Ishikawa (cell line): ENCODE results near the gene XIRP2.

ENCODE experiments used
- CEBPB ChIP-seq: IDR thresholded peaks from 2 replicates; pipeline ENCODE4 v1.6.1; 2012
- CREB1 ChIP-seq: IDR thresholded peaks from 2 replicates; pipeline ENCODE4 v1.6.1; 2012; ENCODE audit warnings: low read depth
- EGR1 ChIP-seq: IDR thresholded peaks from 2 replicates; pipeline ENCODE4 v1.6.1; 2012
- EP300 ChIP-seq: IDR thresholded peaks from 2 replicates; pipeline ENCODE4 v1.6.1; 2012; ENCODE audit warnings: borderline replicate concordance
- FOXM1 ChIP-seq: IDR thresholded peaks from 2 replicates; pipeline ENCODE4 v1.6.1; 2012; ENCODE audit warnings: low read depth, borderline replicate concordance
- NFIC ChIP-seq: IDR thresholded peaks from 2 replicates; pipeline ENCODE4 v1.6.1; 2012
- RAD21 ChIP-seq: IDR thresholded peaks from 2 replicates; pipeline ENCODE4 v1.6.1; 2012; ENCODE audit warnings: low read depth
- TAF1 ChIP-seq: IDR thresholded peaks from 2 replicates; pipeline ENCODE4 v1.6.1; 2012; ENCODE audit warnings: low read depth, mild to moderate bottlenecking
- TCF12 ChIP-seq: IDR thresholded peaks from 2 replicates; pipeline ENCODE4 v1.6.1; 2012; ENCODE audit warnings: low read depth
- TEAD4 ChIP-seq: IDR thresholded peaks from 2 replicates; pipeline ENCODE4 v1.6.1; 2012
- YY1 ChIP-seq: IDR thresholded peaks from 2 replicates; pipeline ENCODE4 v1.6.1; 2012; ENCODE audit warnings: low read depth
- ZBTB7A ChIP-seq: IDR thresholded peaks from 2 replicates; pipeline ENCODE4 v1.6.1; 2012; ENCODE audit warnings: low read depth
- TF ChIP-seq, protein P1 (sequence below): IDR thresholded peaks from 2 replicates; pipeline ENCODE4 v1.6.1; 2012
- TF ChIP-seq, protein P2 (sequence below): IDR thresholded peaks from 2 replicates; pipeline ENCODE4 v1.6.1; 2012
- TF ChIP-seq, protein P3 (sequence below): IDR thresholded peaks from 2 replicates; pipeline ENCODE4 v1.6.1; 2012; ENCODE audit warnings: low read depth, mild to moderate bottlenecking

Gene XIRP2

DNA sequence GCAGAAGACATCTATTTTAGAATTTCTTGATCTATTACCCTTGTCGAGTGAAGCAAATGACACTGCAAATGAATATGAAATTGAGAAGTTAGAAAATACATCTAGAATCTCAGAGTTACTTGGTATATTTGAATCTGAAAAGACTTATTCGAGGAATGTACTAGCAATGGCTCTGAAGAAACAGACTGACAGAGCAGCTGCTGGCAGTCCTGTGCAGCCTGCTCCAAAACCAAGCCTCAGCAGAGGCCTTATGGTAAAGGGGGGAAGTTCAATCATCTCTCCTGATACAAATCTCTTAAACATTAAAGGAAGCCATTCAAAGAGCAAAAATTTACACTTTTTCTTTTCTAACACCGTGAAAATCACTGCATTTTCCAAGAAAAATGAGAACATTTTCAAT, 370.4 kb downstream of the XIRP2 start:
- TF ChIP-seq, protein P1, sequence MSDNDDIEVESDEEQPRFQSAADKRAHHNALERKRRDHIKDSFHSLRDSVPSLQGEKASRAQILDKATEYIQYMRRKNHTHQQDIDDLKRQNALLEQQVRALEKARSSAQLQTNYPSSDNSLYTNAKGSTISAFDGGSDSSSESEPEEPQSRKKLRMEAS: no peak
- TF ChIP-seq RAD21 (no peak), TEAD4 (no peak), ZBTB7A (no peak), NFIC (no peak), TAF1 (no peak), CREB1 (no peak), EP300 (no peak), TCF12 (no peak), FOXM1 (no peak), EGR1 (no peak), CEBPB (no peak), YY1 (no peak)
- TF ChIP-seq, protein P2, sequence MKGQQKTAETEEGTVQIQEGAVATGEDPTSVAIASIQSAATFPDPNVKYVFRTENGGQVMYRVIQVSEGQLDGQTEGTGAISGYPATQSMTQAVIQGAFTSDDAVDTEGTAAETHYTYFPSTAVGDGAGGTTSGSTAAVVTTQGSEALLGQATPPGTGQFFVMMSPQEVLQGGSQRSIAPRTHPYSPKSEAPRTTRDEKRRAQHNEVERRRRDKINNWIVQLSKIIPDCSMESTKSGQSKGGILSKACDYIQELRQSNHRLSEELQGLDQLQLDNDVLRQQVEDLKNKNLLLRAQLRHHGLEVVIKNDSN: no peak
- TF ChIP-seq, protein P3, sequence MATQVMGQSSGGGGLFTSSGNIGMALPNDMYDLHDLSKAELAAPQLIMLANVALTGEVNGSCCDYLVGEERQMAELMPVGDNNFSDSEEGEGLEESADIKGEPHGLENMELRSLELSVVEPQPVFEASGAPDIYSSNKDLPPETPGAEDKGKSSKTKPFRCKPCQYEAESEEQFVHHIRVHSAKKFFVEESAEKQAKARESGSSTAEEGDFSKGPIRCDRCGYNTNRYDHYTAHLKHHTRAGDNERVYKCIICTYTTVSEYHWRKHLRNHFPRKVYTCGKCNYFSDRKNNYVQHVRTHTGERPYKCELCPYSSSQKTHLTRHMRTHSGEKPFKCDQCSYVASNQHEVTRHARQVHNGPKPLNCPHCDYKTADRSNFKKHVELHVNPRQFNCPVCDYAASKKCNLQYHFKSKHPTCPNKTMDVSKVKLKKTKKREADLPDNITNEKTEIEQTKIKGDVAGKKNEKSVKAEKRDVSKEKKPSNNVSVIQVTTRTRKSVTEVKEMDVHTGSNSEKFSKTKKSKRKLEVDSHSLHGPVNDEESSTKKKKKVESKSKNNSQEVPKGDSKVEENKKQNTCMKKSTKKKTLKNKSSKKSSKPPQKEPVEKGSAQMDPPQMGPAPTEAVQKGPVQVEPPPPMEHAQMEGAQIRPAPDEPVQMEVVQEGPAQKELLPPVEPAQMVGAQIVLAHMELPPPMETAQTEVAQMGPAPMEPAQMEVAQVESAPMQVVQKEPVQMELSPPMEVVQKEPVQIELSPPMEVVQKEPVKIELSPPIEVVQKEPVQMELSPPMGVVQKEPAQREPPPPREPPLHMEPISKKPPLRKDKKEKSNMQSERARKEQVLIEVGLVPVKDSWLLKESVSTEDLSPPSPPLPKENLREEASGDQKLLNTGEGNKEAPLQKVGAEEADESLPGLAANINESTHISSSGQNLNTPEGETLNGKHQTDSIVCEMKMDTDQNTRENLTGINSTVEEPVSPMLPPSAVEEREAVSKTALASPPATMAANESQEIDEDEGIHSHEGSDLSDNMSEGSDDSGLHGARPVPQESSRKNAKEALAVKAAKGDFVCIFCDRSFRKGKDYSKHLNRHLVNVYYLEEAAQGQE: no peak

DNA sequence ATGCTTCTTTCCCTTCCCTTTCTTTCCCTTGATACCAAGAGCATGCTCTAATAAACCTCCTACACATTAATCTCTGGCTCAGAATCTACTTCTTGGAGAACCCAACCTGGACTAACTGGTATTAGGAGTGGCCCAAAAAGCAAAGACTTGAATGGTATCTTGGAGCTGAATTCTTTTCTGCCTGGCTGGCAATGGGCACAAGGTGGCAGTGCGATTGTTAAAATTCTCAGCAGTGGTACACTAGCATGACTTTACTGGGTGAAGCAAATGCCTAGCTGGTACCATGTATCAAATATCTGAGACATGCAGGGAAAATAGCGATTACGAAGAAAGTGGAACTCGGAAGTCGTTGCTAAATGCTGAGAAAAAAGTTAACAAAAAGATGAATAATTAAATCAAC, 376.1 kb downstream of the XIRP2 start:
- TF ChIP-seq RAD21 (peak; percentile 71), FOXM1 (no peak)

DNA sequence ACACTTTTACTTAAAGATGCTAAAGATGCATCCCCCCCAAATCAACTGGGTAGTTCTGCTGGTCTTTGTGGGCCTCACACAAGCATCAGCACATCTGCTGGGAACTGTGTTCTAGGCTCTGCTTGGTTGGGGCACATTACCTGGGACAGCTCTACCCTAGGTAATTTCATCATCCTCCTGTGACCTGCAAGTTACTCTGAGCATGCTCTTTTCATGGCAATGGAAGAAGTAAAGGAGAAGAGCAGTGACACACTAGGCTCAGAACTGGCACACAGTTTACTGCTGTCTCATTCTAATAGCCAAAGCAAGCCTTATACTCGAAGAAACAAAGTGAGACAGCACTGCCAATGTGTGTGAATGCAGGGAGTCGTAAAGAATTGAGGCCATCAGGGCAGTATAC, 376.7 kb downstream of the XIRP2 start:
- TF ChIP-seq ZBTB7A (no peak), RAD21 (no peak), TEAD4 (no peak), FOXM1 (no peak), EP300 (no peak), CREB1 (no peak), TCF12 (no peak), NFIC (no peak), TAF1 (no peak), YY1 (no peak), CEBPB (no peak), EGR1 (no peak)
- TF ChIP-seq, protein P3: no peak
- TF ChIP-seq, protein P1: no peak
- TF ChIP-seq, protein P2: no peak

DNA sequence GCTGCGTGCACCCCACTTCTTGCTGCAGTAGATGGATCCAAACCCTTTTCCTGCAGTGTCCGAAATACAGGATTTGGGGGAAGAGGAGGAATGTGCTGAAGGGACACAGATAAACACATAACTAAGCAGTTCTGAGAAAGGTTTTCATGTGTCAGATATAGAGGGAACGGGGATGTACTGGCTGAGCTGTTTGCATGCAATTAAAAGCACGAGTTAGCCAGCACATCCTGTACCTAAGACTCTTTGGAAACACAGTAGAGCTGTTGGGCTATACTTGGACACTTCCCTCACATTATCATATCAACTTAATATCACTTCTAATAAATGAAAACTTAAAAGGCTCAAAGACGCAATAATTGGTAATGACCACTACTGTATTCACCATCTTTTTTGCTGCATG, 377.4 kb downstream of the XIRP2 start:
- TF ChIP-seq CREB1: no peak
- no peak for TF ChIP-seq FOXM1
- TF ChIP-seq ZBTB7A: no peak
- no peak for TF ChIP-seq EGR1
- TF ChIP-seq EP300: no peak
- TF ChIP-seq CEBPB: no peak
- TF ChIP-seq, protein P2: no peak
- no peak for TF ChIP-seq TAF1
- no peak for TF ChIP-seq RAD21
- TF ChIP-seq YY1: no peak
- no peak for TF ChIP-seq NFIC
- TF ChIP-seq, protein P3: no peak
- TF ChIP-seq TEAD4: no peak
- no peak for TF ChIP-seq TCF12
- TF ChIP-seq, protein P1: no peak
